Gastrocnemius medialis (tissue), 4 donors: Measurements from ENCODE around the gene NPFF.

ENCODE experiments used
- POLR2A ChIP-seq, 2 donors: fragments of 450-650 bp; IDR thresholded peaks; one replicate each; pipeline ENCODE4 v1.6.1; 2017; ENCODE audit warnings: antibody characterized with exemption in 2 of 2, mild to moderate bottlenecking in 2 of 2, moderate library complexity in 2 of 2
- TF ChIP-seq, protein P1 (sequence below), 5 experiments: fragments of 450-650 bp in 3 of 5; fragments of 200-600 bp in 2 of 5; sonication (generic) in 2 of 5; IDR thresholded peaks in 4 of 5; conservative IDR thresholded peaks in 1 of 5; 1 replicate in 4 of 5; 2 replicates in 1 of 5; pipeline ENCODE4 v1.5.1; 2016 to 2019; ENCODE audit warnings: antibody characterized with exemption in 5 of 5, mild to moderate bottlenecking in 3 of 5, moderate library complexity in 3 of 5

DNA sequence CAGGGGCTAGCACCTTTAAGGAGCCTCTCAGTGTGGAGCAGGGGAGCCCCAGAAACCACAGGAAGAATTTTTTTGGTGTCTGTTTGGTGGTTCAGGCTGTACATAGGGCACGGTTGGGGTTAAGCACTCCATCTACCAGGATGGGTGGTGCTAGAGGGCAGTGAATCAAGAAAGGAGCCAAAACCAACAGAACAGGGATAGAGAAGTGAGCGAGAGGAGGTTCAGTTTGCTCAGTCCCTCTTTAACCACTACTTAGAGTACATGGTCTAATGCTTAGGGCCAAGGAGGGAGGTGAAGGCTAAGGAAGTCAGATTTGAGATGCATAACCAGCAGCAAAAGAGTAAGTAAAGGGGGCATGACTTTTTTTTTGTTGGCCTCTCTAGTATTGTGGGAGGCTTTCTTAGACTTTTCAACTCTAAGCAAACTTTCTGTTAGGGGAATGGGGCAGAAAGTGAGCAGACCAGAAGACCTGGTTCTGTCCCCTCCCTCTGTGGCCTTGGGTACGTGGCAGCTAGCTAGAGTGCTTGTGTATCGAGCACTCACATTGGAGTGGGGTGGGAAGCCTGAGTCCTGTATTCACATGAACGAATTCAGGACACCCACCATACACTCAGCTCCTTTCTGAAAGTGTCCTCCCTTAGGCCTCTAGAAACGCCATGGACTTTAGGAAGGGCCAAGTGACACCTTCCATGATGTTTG lies 6.6 kb upstream of the NPFF start:
- TF ChIP-seq, protein P1, sequence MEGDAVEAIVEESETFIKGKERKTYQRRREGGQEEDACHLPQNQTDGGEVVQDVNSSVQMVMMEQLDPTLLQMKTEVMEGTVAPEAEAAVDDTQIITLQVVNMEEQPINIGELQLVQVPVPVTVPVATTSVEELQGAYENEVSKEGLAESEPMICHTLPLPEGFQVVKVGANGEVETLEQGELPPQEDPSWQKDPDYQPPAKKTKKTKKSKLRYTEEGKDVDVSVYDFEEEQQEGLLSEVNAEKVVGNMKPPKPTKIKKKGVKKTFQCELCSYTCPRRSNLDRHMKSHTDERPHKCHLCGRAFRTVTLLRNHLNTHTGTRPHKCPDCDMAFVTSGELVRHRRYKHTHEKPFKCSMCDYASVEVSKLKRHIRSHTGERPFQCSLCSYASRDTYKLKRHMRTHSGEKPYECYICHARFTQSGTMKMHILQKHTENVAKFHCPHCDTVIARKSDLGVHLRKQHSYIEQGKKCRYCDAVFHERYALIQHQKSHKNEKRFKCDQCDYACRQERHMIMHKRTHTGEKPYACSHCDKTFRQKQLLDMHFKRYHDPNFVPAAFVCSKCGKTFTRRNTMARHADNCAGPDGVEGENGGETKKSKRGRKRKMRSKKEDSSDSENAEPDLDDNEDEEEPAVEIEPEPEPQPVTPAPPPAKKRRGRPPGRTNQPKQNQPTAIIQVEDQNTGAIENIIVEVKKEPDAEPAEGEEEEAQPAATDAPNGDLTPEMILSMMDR (IDR thresholded peaks at IDR 0.05 in 4 of 5, conservative IDR thresholded peaks at IDR 0.05 in 1 of 5): no peak
- no peak for TF ChIP-seq POLR2A (IDR thresholded peaks at IDR 0.05)
